GM18526 (cell line): ENCODE data around the gene CPD.

ENCODE experiments used
- POLR2A ChIP-seq: IDR thresholded peaks from 3 replicates; pipeline ENCODE4 v1.6.1; 2011; ENCODE audit not compliant: insufficient read length; ENCODE audit errors: extremely low read depth

Gene CPD

DNA sequence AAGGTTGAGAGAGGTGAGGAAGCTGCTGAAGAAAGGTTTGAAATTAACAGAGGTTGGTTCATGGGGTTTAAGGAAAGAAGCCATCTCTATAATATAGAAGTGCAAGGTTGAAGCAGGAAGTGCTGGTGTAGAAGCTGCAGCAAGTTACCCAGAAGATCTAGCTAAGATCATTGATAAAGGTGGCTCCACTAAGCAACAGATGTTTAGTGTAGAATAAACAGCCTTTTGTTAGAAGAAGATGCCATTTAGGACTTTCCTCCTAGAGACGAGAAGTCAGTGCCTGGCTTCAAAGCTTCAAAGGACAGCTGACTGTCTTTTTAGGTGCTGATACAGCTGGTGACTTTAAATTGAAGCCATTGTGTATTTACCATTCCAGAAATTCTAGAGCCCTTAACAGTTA is 127.8 kb downstream of the CPD start:
- TF ChIP-seq POLR2A: no peak

DNA sequence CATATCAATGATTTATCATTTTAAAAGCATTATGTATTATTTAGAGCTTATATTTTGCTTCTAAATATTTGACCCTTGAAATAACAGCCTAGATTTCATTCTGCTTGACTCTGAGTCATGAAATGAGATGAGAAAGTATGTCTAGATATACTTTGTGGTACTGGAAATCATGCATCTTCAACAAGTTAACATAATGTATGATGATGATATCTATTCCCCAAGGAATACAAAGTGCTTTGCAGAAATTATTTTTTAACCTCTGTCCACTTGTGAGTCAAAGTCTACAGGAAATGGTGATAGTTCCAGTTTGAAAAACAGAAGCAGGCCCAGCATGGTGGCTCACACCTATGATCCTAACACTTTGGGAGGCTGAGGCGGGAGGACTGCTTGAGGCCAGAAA is 134.6 kb downstream of the CPD start:
- TF ChIP-seq POLR2A: no peak

DNA sequence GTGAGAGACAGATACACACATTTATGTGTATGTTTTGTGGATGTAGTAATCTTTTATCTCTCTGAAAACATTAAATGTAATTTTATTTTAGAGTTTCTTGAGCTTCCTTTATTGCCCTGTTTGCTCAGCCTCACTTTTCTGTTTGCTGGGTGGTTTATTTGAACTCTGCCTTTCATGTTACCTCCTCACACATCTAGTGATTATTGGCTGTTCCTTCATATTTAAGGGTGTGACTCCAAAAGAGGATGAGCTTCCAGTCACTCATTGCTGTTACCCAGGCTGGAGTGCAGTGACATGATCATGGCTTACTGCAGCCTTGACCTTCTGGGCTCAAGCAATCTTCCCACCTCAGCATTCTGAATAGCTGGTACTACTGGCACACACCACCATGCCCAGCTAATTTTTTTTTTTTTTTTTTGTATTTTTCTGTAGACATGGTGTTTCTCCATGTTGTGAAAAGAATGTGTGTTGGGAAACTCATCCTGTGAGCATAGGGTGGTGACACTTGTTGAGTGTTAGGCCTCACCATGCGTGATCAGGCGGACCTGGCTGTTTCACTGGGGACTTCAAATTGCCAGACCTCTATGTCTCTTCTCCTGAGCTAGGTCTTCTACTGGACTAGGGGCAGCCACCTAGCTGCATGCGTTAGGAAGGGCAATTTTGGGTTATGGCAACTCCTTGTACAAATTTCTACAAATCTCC is 136.3 kb downstream of the CPD start:
- no peak for TF ChIP-seq POLR2A

DNA sequence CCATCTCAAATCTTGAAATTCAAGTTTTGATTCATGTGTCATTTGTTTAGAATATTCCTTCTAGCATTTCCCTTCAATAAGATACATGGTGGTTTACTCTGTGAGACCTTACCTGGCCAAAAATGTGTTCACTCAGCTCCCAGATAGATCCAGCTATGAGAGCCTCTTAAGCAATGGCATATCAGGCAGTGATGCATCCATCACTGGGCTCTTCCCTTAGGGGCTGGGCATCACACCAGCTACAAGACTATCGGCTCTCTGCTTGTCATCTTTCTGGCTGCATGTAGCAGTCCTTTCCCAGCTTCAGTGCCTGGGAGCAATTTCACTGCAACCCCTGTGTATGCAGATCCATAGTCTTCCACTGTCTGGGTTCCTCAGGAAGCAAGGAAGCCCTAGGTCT is 139.1 kb downstream of the CPD start:
- TF ChIP-seq POLR2A: no peak

DNA sequence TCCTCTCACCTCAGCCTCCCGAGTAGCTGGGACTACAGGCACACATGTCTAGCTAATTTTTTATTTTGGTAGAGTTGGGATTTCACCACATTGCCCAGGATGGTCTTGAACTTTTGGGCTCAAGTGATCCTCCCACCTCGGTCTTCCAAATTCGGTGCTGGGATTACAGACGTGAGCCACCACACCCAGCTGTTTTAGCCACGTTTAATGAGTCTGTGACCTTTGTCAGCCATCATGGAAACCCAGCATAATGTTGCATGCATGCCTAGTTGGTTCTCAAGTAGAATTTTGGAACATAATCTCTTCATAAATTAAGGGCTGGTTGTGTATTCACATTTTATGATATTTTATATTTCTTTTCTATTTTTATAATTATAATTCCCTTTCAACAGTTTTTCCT is 140.4 kb downstream of the CPD start:
- TF ChIP-seq POLR2A: no peak
